ENCODE results near the gene NCKAP5. TPM values are rescaled to one million over a fixed set of nuclear protein-coding genes. Genes with fewer than 3 reads are reported as not detected.

The NCKAP5 gene
- total RNA-seq = 1 to 10 TPM in 2 of 4 donors, under 1 TPM in 1, not detected in 1; 0.55 to 6.6 (median 3.3) TPM

GRCh38 chr2:133568172-133568571, at the start of gene NCKAP5:
NCKAP5 (minus strand) TSS chr2:133568463; CDS start chr2:133517526, 50,937 bp downstream.
- Histone ChIP-seq H3K4me3 (peak within 1 kb of the TSS; percentile 8 to 15), H3K9me3 (no peaks in the 10 kb centered on the region), H3K4me1 (no peaks in the 10 kb centered on the region), H3K27ac (peak within 1 kb of the TSS in 1 of 2 donors; percentile 44), H3K27me3 (no peaks in the 10 kb centered on the region), H3K36me3 (no peaks in the 10 kb centered on the region)
- intact Hi-C loops (cut with DNase I; ENCODE audit: low total_unique reads) = no loop called here
- TF ChIP-seq POLR2A (IDR thresholded peaks at IDR 0.05) = no peak
- no peak for TF ChIP-seq CTCF (IDR thresholded peaks at IDR 0.05)
- no peak for DNase-seq

- no peaks in the 10 kb centered on the region for H3K4me1 ChIP-seq
- H3K9me3 ChIP-seq = no peaks in the 10 kb centered on the region
- H3K36me3 ChIP-seq = no peaks in the 10 kb centered on the region
- no peak for TF ChIP-seq CTCF (IDR thresholded peaks at IDR 0.05)
- no peak for TF ChIP-seq POLR2A (IDR thresholded peaks at IDR 0.05)
- no peak overlapping the region for H3K27ac ChIP-seq
- no peak for DNase-seq
- no peak overlapping the region for H3K4me3 ChIP-seq
- intact Hi-C loops (cut with DNase I; ENCODE audit: low total_unique reads) = no loop called here
- H3K27me3 ChIP-seq = no peaks in the 10 kb centered on the region
These were observed 41.4 kb upstream of the NCKAP5 start for GRCh38 chr2:133609664-133610063.

- Histone ChIP-seq H3K4me3 (no peak overlapping the region), H3K36me3 (no peaks in the 10 kb centered on the region), H3K27ac (no peak overlapping the region), H3K4me1 (no peaks in the 10 kb centered on the region), H3K27me3 (no peaks in the 10 kb centered on the region), H3K9me3 (no peaks in the 10 kb centered on the region)
- intact Hi-C loops (cut with DNase I; ENCODE audit: low total_unique reads) = no loop called here
- no peak for DNase-seq
- TF ChIP-seq CTCF (IDR thresholded peaks at IDR 0.05) = no peak
- TF ChIP-seq POLR2A (IDR thresholded peaks at IDR 0.05) = no peak
These were observed 40.0 kb upstream of the NCKAP5 start for GRCh38 chr2:133608291-133608690.

- no peak for TF ChIP-seq POLR2A (IDR thresholded peaks at IDR 0.05)
- TF ChIP-seq CTCF (IDR thresholded peaks at IDR 0.05) = no peak
- intact Hi-C loops (cut with DNase I; ENCODE audit: low total_unique reads) = no loop called here
- Histone ChIP-seq H3K36me3 (no peaks in the 10 kb centered on the region), H3K27me3 (no peaks in the 10 kb centered on the region), H3K4me3 (no peak overlapping the region), H3K9me3 (no peaks in the 10 kb centered on the region), H3K27ac (no peak overlapping the region), H3K4me1 (no peaks in the 10 kb centered on the region)
- DNase-seq = no peak
These were observed 39.4 kb upstream of the NCKAP5 start for GRCh38 chr2:133607679-133608078.

GRCh38 chr2:133606616-133607015, 38.4 kb upstream of the NCKAP5 start:
- Histone ChIP-seq H3K9me3 (no peaks in the 10 kb centered on the region), H3K27ac (no peak overlapping the region), H3K4me3 (no peak overlapping the region), H3K4me1 (no peaks in the 10 kb centered on the region), H3K36me3 (no peaks in the 10 kb centered on the region), H3K27me3 (no peaks in the 10 kb centered on the region)
- no peak for DNase-seq
- TF ChIP-seq POLR2A (IDR thresholded peaks at IDR 0.05) = no peak
- no peak for TF ChIP-seq CTCF (IDR thresholded peaks at IDR 0.05)
- intact Hi-C loops (cut with DNase I; ENCODE audit: low total_unique reads) = no loop called here
